ENCODE measurements around the gene GCN1.
A peak's percentile ranks its signal among the peaks of the same experiment; 100 is the strongest.

GCN1 gene

GRCh38 chr12:120235369-120236323 lies 41.1 kb upstream of the GCN1 start:
- Histone ChIP-seq H3K36me3 (ENCODE audit: control insufficient read depth, insufficient read depth, low read length, severe bottlenecking) (no peaks in the 10 kb centered on the region), H3K9ac (ENCODE audit: low read length) (peak overlapping the region; percentile 86), H3K9me3 (ENCODE audit: control insufficient read depth, low read length) (no peaks in the 10 kb centered on the region), H3K4me1 (ENCODE audit: control insufficient read depth, insufficient read depth, low read length) (peaks cover 85% of the 10 kb centered on the region), H3K4me3 (ENCODE audit: low read length) (peak overlapping the region; percentile 61), H3K27me3 (replicated peaks; ENCODE audit: control insufficient read depth, insufficient read depth, low read length) (no peaks in the 10 kb centered on the region)
- DNase-seq (ENCODE audit: low read depth): no peak

DNA sequence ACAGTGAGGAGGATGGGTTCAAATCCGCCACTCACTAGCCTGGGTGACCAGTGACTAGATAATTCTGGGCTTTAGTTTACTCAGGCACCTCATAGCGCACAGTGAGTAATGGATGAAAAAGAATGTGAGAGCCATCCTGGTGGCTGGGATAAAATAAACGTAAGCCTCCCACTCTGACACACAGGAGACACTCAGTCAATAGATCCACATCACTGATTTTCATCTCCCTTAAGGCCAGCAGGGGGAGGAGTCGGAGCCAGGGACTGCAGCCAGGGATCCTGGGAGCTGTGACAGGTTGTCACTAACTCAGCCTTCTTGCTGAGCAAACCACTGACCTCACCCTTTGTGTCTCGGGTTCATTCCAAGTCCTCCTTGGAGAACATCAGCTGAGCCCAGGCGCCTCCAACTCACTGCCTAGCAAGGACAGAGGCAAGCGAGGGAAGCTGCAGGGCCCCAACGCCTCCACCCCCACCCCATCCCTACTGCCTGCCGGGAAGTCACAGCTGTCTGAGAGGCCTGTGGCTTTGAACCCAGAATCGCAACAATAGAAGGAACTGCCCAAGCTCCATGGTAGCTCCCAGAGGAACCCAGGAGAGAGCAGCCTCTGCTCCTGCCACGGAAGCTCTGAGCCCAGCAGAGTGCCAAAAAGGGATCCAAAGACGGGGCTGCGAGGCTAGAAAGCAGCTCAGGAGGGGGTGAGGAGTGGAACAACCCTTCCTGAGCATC lies 40.3 kb upstream of the GCN1 start:
- Histone ChIP-seq H3K9me3 (ENCODE audit: control insufficient read depth, low read length) (no peaks in the 10 kb centered on the region), H3K36me3 (ENCODE audit: control insufficient read depth, insufficient read depth, low read length, severe bottlenecking) (no peaks in the 10 kb centered on the region), H3K27me3 (replicated peaks; ENCODE audit: control insufficient read depth, insufficient read depth, low read length) (no peaks in the 10 kb centered on the region), H3K4me1 (ENCODE audit: control insufficient read depth, insufficient read depth, low read length) (peaks cover 84% of the 10 kb centered on the region), H3K9ac (ENCODE audit: low read length) (peak overlapping the region; percentile 86), H3K4me3 (ENCODE audit: low read length) (peak overlapping the region; percentile 64)
- peak; percentile 94 for DNase-seq (ENCODE audit: low read depth)

DNA sequence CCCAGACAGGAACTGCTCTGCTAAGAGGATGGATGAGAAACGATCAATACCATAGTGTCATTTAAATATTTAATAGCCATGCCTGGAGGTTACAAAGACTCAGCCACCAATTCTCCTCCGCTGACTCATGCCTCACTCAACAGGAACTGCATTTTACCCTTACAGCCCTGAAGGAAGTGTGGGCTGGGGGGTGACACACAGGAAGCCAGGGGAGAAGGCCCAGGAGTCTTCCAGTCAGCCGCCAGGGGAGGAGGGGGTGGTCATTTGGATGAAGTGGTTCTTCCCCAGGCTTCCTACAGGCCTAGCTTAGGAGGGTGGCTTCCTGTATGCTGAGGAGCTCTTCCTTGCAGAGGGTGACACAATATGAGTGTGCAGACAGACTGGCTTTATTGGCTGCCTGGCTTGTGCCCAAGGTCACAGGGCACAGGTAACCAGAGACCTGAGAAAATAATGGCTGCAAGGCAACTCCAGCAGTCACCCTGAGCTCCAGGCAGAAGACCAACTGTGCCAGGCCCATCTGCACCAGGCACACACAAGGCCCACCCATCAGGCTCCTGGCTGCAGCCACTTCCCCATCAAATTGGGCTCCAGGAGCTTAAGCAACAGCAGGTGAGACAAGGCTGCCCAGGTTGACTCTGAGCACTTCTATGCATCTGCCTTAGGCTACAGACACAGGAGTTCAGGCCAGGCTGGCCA lies 36.9 kb upstream of the GCN1 start:
- H3K9me3 ChIP-seq (ENCODE audit: control insufficient read depth, low read length): no peaks in the 10 kb centered on the region
- peaks cover 5% of the 10 kb centered on the region for H3K36me3 ChIP-seq (ENCODE audit: control insufficient read depth, insufficient read depth, low read length, severe bottlenecking)
- no peaks in the 10 kb centered on the region for H3K27me3 ChIP-seq (replicated peaks; ENCODE audit: control insufficient read depth, insufficient read depth, low read length)
- H3K9ac ChIP-seq (ENCODE audit: low read length): peak overlapping the region; percentile 86
- peak; percentile 80 for DNase-seq (ENCODE audit: low read depth)
- H3K4me1 ChIP-seq (ENCODE audit: control insufficient read depth, insufficient read depth, low read length): peaks cover 86% of the 10 kb centered on the region
- peak overlapping the region; percentile 63 for H3K4me3 ChIP-seq (ENCODE audit: low read length)

GRCh38 chr12:120230974-120231315 lies 36.4 kb upstream of the GCN1 start:
- Histone ChIP-seq H3K9me3 (ENCODE audit: control insufficient read depth, low read length) (no peaks in the 10 kb centered on the region), H3K36me3 (ENCODE audit: control insufficient read depth, insufficient read depth, low read length, severe bottlenecking) (peaks cover 10% of the 10 kb centered on the region), H3K27me3 (replicated peaks; ENCODE audit: control insufficient read depth, insufficient read depth, low read length) (no peaks in the 10 kb centered on the region), H3K9ac (ENCODE audit: low read length) (peak overlapping the region; percentile 86), H3K4me3 (ENCODE audit: low read length) (peak overlapping the region; percentile 63), H3K4me1 (ENCODE audit: control insufficient read depth, insufficient read depth, low read length) (peaks cover 86% of the 10 kb centered on the region)
- DNase-seq (ENCODE audit: low read depth): no peak

DNA sequence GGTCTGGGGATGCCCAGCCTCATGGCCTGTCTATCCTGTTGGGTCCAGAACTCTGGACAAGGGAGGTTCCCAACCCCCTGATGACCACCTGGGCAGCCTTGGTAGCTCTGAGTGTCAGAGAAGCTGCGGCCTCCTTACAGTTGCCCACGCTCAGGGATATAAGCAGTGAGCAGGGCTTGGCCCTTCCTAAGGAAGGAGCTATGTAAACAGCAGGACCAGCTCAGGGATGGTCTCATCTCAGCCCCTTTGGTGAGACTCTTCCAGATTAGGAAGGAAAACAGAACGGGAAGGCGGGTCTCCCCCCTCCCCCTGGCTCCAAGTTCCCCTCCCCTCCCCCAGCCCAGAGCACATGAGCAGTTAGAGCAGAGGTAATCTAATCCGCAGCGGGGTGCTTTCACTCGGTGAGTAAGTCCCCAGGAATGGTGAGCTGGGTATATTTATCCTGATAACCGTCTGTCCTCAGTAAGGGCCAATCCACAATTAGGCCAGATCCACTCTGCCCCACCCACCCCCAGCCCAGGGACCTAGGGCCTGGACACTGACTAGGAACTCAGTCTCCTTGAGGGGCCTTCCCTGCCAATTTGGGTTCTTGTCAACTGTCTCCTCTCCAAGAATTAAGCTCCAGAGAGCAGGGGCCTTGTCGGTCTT lies 35.9 kb upstream of the GCN1 start:
- Histone ChIP-seq H3K4me1 (ENCODE audit: control insufficient read depth, insufficient read depth, low read length) (peaks cover 86% of the 10 kb centered on the region), H3K27me3 (replicated peaks; ENCODE audit: control insufficient read depth, insufficient read depth, low read length) (no peaks in the 10 kb centered on the region), H3K36me3 (ENCODE audit: control insufficient read depth, insufficient read depth, low read length, severe bottlenecking) (peaks cover 12% of the 10 kb centered on the region), H3K9ac (ENCODE audit: low read length) (peak overlapping the region; percentile 90), H3K4me3 (ENCODE audit: low read length) (peak overlapping the region; percentile 63), H3K9me3 (ENCODE audit: control insufficient read depth, low read length) (no peaks in the 10 kb centered on the region)
- DNase-seq (ENCODE audit: low read depth): peak; percentile 96

GRCh38 chr12:120229487-120230325 lies 35.2 kb upstream of the GCN1 start:
- H3K27me3 ChIP-seq (replicated peaks; ENCODE audit: control insufficient read depth, insufficient read depth, low read length): no peaks in the 10 kb centered on the region
- H3K4me3 ChIP-seq (ENCODE audit: low read length): peak overlapping the region; percentile 57
- peaks cover 88% of the 10 kb centered on the region for H3K4me1 ChIP-seq (ENCODE audit: control insufficient read depth, insufficient read depth, low read length)
- H3K36me3 ChIP-seq (ENCODE audit: control insufficient read depth, insufficient read depth, low read length, severe bottlenecking): peaks cover 12% of the 10 kb centered on the region
- peak overlapping the region; percentile 90 for H3K9ac ChIP-seq (ENCODE audit: low read length)
- H3K9me3 ChIP-seq (ENCODE audit: control insufficient read depth, low read length): no peaks in the 10 kb centered on the region
- peak; percentile 50 for DNase-seq (ENCODE audit: low read depth)

GRCh38 chr12:120229071-120229486 lies 34.6 kb upstream of the GCN1 start:
- Histone ChIP-seq H3K4me3 (ENCODE audit: low read length) (peak overlapping the region; percentile 57), H3K36me3 (ENCODE audit: control insufficient read depth, insufficient read depth, low read length, severe bottlenecking) (peaks cover 12% of the 10 kb centered on the region), H3K9ac (ENCODE audit: low read length) (peak overlapping the region; percentile 90), H3K27me3 (replicated peaks; ENCODE audit: control insufficient read depth, insufficient read depth, low read length) (no peaks in the 10 kb centered on the region), H3K9me3 (ENCODE audit: control insufficient read depth, low read length) (no peaks in the 10 kb centered on the region), H3K4me1 (ENCODE audit: control insufficient read depth, insufficient read depth, low read length) (peaks cover 90% of the 10 kb centered on the region)
- DNase-seq (ENCODE audit: low read depth): peak; percentile 31

GRCh38 chr12:120228291-120229070 lies 34.0 kb upstream of the GCN1 start:
- Histone ChIP-seq H3K9me3 (ENCODE audit: control insufficient read depth, low read length) (no peaks in the 10 kb centered on the region), H3K4me1 (ENCODE audit: control insufficient read depth, insufficient read depth, low read length) (peaks cover 88% of the 10 kb centered on the region), H3K9ac (ENCODE audit: low read length) (peak overlapping the region; percentile 90), H3K36me3 (ENCODE audit: control insufficient read depth, insufficient read depth, low read length, severe bottlenecking) (peaks cover 17% of the 10 kb centered on the region), H3K27me3 (replicated peaks; ENCODE audit: control insufficient read depth, insufficient read depth, low read length) (no peaks in the 10 kb centered on the region), H3K4me3 (ENCODE audit: low read length) (peak overlapping the region; percentile 57)
- peak; percentile 93 for DNase-seq (ENCODE audit: low read depth)

GRCh38 chr12:120228041-120228290 lies 33.5 kb upstream of the GCN1 start:
- Histone ChIP-seq H3K9ac (ENCODE audit: low read length) (peak overlapping the region; percentile 90), H3K4me3 (ENCODE audit: low read length) (peak overlapping the region; percentile 28), H3K27me3 (replicated peaks; ENCODE audit: control insufficient read depth, insufficient read depth, low read length) (no peaks in the 10 kb centered on the region), H3K36me3 (ENCODE audit: control insufficient read depth, insufficient read depth, low read length, severe bottlenecking) (peaks cover 20% of the 10 kb centered on the region), H3K4me1 (ENCODE audit: control insufficient read depth, insufficient read depth, low read length) (peaks cover 84% of the 10 kb centered on the region), H3K9me3 (ENCODE audit: control insufficient read depth, low read length) (no peaks in the 10 kb centered on the region)
- DNase-seq (ENCODE audit: low read depth): no peak
